Measurements from ENCODE around the gene LGR5.

Gene LGR5

GRCh38 chr12:71599210-71599609, 159.6 kb downstream of the LGR5 start:
- DNase-seq (ENCODE audit: low read depth) = no peak

- DNase-seq (ENCODE audit: low read depth) = no peak
Measured at GRCh38 chr12:71601546-71601945, 161.9 kb downstream of the LGR5 start.

DNA sequence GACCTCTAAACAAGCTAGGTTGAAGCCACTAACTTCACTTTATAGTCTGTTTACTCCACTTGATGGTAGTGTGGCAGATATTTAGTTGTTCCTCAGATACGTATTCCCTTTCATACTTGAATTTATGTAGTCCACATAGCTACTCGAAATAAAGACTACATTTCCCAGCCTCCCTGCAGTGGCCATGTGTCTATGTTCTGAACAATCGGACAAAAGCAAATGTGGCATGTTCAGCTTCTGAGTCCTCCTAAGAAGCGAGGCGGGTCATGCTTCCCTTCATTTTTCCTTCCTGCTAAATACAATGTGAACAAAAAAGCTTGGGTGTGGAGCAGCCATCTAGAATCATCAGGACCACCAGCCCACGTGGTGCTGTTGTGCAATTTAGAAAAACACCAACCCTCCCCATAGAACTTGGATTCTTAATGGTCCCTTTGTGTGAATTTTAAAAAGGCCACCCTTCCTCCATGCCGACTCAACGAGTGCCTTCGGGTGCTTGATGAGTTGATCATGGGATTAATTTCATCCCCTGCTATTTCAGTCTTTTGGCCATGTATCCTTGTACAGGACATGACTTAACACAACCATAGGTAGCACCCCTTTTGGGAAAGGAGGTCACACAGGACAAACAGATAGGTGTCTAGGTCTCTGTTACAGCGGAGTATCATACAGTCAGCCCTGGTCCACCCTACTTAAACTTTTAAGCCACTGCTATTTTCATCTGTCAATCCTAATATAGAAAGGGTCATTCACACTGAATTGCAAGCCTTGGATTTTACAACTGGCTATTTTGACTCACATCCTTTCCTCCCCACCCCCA, 163.4 kb downstream of the LGR5 start:
- DNase-seq (ENCODE audit: low read depth) = no peak

- DNase-seq (ENCODE audit: low read depth) = no peak
Measured at GRCh38 chr12:71605039-71605438, 165.4 kb downstream of the LGR5 start.

GRCh38 chr12:71607494-71608330, 168.1 kb downstream of the LGR5 start:
- no peak for DNase-seq (ENCODE audit: low read depth)

- DNase-seq (ENCODE audit: low read depth) = no peak
Measured at GRCh38 chr12:71610031-71610795, 170.6 kb downstream of the LGR5 start.

- no peak for DNase-seq (ENCODE audit: low read depth)
Measured at GRCh38 chr12:71621938-71622337, 182.3 kb downstream of the LGR5 start.

GRCh38 chr12:71625476-71625875, 185.9 kb downstream of the LGR5 start:
- no peak for DNase-seq (ENCODE audit: low read depth)

DNA sequence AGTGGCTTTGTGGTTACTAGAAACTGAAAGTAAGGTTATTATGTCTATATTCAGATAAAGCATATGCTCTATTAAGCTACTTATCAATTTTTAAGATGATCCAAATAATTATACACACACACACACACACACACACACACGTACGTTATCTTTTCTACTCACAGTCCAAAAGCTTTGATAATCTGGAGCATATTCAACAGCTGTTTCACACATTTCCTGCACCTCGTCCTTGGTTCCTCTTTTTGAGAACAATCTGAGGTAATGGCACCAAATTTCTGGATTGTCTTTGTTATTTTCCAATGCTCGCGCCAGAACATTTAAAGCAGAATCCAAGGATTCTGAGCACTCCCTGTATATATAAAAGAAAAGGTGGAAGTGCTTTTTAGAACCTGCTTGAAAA, 186.5 kb downstream of the LGR5 start:
- DNase-seq (ENCODE audit: low read depth) = no peak

DNA sequence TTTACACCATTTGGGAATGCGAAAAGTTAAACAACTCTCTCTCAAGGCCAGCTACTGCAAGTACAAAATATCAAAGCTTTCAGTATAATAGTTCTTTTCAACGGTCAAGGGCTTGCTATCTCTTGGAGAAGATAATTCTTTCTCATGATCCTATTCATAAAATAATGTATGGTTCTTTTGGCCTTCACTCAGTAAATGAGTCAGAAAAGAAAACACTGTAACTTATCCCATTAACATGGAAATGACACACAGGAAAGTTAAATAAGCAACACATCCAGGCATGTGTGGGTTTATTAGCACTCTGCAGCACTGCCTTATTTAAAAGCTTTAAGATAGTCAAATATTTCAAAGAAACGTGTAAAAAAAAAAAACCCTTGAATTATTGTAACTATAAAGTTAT, 187.2 kb downstream of the LGR5 start:
- DNase-seq (ENCODE audit: low read depth) = peak; percentile 16

GRCh38 chr12:71627438-71628002, 187.9 kb downstream of the LGR5 start:
- no peak for DNase-seq (ENCODE audit: low read depth)
